Measurements from ENCODE around the gene OCSTAMP. TPM values are rescaled to one million over a fixed set of nuclear protein-coding genes. Genes with fewer than 3 reads are reported as not detected.

Gene OCSTAMP
- not detected in 5 replicates for total RNA-seq (2022; extraction: Qiagen RNA extraction)

GRCh38 chr20:46550461-46550860 lies at the start of gene OCSTAMP:
Gene OCSTAMP (minus strand): TSS chr20:46550654. CDS start chr20:46550560, 94 bp downstream.

GRCh38 chr20:46512943-46513844 lies 37.3 kb downstream of the OCSTAMP start, which contains the start of gene ZNF334:
Gene ZNF334 (minus strand): TSS chr20:46513559. CDS start chr20:46512102, 1,457 bp downstream.

Other genes with a start within 250 kb of the OCSTAMP start
- gene CDH22, start 242.2 kb downstream of the OCSTAMP start, total RNA-seq (2022; extraction: Qiagen RNA extraction): 0.04 to 0.05 TPM in 2 of 5 replicates, not detected in the others
- gene ELMO2, start 144.0 kb downstream of the OCSTAMP start, total RNA-seq (2022; extraction: Qiagen RNA extraction): 18.5 to 21.3 TPM (median 19.8 TPM) in 5 replicates
- gene ZNF334, start 37.1 kb downstream of the OCSTAMP start, total RNA-seq (2022; extraction: Qiagen RNA extraction): not detected in 5 replicates
- gene SLC13A3, start 100.8 kb upstream of the OCSTAMP start, total RNA-seq (2022; extraction: Qiagen RNA extraction): not detected in 5 replicates
- 12.3 to 14.5 TPM (median 12.8 TPM) in 5 replicates for gene TP53RK, start 138.8 kb upstream of the OCSTAMP start, total RNA-seq (2022; extraction: Qiagen RNA extraction)
- not detected in 5 replicates for gene SLC2A10, start 159.0 kb upstream of the OCSTAMP start, total RNA-seq (2022; extraction: Qiagen RNA extraction)